ENCODE measurements around the gene AFAP1L1.

GRCh38 chr5:149297340-149298025 is 25.8 kb downstream of the AFAP1L1 start:
- no peak for TF ChIP-seq CTCF (conservative IDR thresholded peaks at IDR 0.05 in 1 of 2, IDR thresholded peaks at IDR 0.05 in 1 of 2; ENCODE audit: extremely low read depth in 1 of 2, insufficient read depth in 1 of 2, low read depth in 1 of 2, low read length in 2 of 2)
- TF ChIP-seq EZH2 (IDR thresholded peaks at IDR 0.05; ENCODE audit: borderline replicate concordance, low read length): no peak

Data from mammary epithelial cell (primary cell).